Thyroid gland (tissue), 4 donors: Measurements from ENCODE around the gene FBRSL1. TPM values are rescaled to one million over a fixed set of nuclear protein-coding genes. Genes with fewer than 3 reads are reported as not detected.

ENCODE experiments used
- DNase-seq, 2 donors: peaks; one replicate each; pipeline ENCODE4 v3.0.0-alpha.2; 2019
- H3K27ac ChIP-seq, 3 donors: fragments of 200-600 bp; sonication (generic); 1 replicate in 2 of 3; 2 replicates in 1 of 3; pipeline ENCODE4 v1.5.1; 2016 to 2019; ENCODE audit warnings: mild to moderate bottlenecking in 1 of 3, moderate library complexity in 1 of 3
- H3K27me3 ChIP-seq: fragments of 200-600 bp; sonication (generic); one replicate; pipeline ENCODE4 v1.5.1; 2019
- H3K36me3 ChIP-seq, 2 donors: fragments of 200-600 bp; sonication (generic); one replicate each; pipeline ENCODE4 v1.5.1; 2016 to 2019
- H3K4me1 ChIP-seq, 2 donors: fragments of 200-600 bp; sonication (generic); one replicate each; pipeline ENCODE4 v1.5.1; 2017 to 2019
- H3K4me3 ChIP-seq, 3 donors: fragments of 200-600 bp; sonication (generic); replicated peaks in 1 of 3; 1 replicate in 2 of 3; 2 replicates in 1 of 3; pipeline ENCODE4 v1.5.1; 2016; ENCODE audit warnings: mild to moderate bottlenecking in 1 of 3
- H3K9me3 ChIP-seq: fragments of 200-600 bp; sonication (generic); one replicate; pipeline ENCODE4 v1.5.1; 2017
- POLR2A ChIP-seq, 2 donors: fragments of 450-650 bp; IDR thresholded peaks; one replicate each; pipeline ENCODE4 v1.6.1; 2017; ENCODE audit warnings: antibody characterized with exemption in 2 of 2, mild to moderate bottlenecking in 2 of 2, moderate library complexity in 1 of 2
- WGBS, 2 donors: methylation state at CpG; one replicate each; pipeline ENCODE4 v1.1.5; 2017; 5-methylcytosine and 5-hydroxymethylcytosine counted together
- intact Hi-C: fragments of 100-400 bp; cut with DNase I; formaldehyde crosslinking; loops from one replicate; pipeline ENCODE4 v1.15.1; 2023
- total RNA-seq, 4 donors: library from RNA; depleted of rRNA; stranded (reverse); fragments of >200 nt; gene quantifications; one replicate each; pipeline ENCODE4 v1.2.3, GENCODE V29; 2016
- TF ChIP-seq, protein P1 (sequence below), 6 experiments: fragments of 200-600 bp in 3 of 6; fragments of 450-650 bp in 3 of 6; sonication (generic) in 3 of 6; IDR thresholded peaks; one replicate each; pipeline ENCODE4 v1.5.1; 2016 to 2019; ENCODE audit warnings: antibody characterized with exemption in 6 of 6, mild to moderate bottlenecking in 2 of 6, inconsistent platforms in 1 of 6, moderate library complexity in 1 of 6

FBRSL1 gene
- total RNA-seq, 4 donors from 2014 or later, result 9.2 to 19.7 (median 12.0) TPM

DNA sequence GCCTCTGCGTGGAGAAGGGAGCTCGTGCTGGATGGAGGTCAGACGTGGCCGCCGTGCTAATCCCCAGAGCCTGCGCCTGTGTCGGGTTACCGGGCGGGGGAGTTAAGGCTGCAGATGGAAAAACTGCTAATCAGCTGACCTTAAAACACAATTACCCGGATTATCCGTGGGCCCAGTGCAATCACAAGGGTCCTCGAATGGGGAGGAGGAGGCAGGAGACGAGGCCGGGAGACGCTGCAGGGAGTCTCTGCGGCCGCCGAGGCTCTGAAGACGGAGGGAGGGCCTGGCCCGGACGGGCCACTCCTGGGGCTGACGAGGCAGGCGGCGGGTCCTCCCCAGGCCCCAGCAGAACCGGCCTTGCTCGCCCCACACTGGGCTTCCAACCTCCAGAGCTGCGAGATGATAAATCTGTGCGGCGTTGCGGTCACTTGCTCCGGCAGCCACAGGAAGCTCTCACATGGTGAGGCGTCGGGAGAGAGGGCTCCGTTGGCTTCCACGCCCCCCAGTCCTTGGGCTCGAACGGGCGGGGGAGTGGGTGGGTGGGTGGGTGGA, 32.9 kb upstream of the FBRSL1 start:
- 58 to 74% methylated on average over 28 to 30 of the region's 38 CpGs for WGBS, 2 donors
- H3K27ac ChIP-seq, result no peak overlapping the region
- H3K4me3 ChIP-seq, result no peak overlapping the region
- no peaks in the 10 kb centered on the region for H3K27me3 ChIP-seq
- H3K4me1 ChIP-seq, result no peaks in the 10 kb centered on the region
- no peaks in the 10 kb centered on the region for H3K9me3 ChIP-seq
- no peak for TF ChIP-seq POLR2A (IDR thresholded peaks at IDR 0.05)
- TF ChIP-seq, protein P1, sequence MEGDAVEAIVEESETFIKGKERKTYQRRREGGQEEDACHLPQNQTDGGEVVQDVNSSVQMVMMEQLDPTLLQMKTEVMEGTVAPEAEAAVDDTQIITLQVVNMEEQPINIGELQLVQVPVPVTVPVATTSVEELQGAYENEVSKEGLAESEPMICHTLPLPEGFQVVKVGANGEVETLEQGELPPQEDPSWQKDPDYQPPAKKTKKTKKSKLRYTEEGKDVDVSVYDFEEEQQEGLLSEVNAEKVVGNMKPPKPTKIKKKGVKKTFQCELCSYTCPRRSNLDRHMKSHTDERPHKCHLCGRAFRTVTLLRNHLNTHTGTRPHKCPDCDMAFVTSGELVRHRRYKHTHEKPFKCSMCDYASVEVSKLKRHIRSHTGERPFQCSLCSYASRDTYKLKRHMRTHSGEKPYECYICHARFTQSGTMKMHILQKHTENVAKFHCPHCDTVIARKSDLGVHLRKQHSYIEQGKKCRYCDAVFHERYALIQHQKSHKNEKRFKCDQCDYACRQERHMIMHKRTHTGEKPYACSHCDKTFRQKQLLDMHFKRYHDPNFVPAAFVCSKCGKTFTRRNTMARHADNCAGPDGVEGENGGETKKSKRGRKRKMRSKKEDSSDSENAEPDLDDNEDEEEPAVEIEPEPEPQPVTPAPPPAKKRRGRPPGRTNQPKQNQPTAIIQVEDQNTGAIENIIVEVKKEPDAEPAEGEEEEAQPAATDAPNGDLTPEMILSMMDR (IDR thresholded peaks at IDR 0.05), result no peak
- intact Hi-C loops, result no loop called here
- H3K36me3 ChIP-seq, result no peaks in the 10 kb centered on the region
- no peak for DNase-seq

DNA sequence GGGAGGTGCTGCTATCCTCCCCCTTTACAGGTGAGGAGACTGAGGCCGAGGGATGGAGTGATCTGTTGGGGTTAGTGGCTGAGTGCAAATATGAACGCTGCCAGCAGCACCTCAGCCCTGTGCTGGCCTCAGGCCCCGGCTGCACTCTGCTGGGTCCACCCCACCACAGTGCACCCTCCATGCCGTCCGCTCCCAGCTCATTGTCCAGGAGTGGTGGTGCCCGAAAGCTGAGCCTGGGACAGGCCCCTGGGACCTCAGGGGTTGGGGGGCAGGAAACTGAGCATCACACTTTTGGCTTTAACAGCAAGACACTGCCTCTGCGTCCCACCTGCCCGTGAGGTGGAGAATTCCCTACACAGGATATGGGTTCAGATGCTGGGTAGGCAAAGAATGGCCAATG, 31.5 kb upstream of the FBRSL1 start:
- Histone ChIP-seq H3K27ac (no peak overlapping the region), H3K9me3 (no peaks in the 10 kb centered on the region), H3K27me3 (no peaks in the 10 kb centered on the region), H3K36me3 (no peaks in the 10 kb centered on the region), H3K4me3 (no peak overlapping the region), H3K4me1 (no peaks in the 10 kb centered on the region)
- DNase-seq, result no peak
- TF ChIP-seq, protein P1 (IDR thresholded peaks at IDR 0.05), result no peak
- no peak for TF ChIP-seq POLR2A (IDR thresholded peaks at IDR 0.05)
- intact Hi-C loops, result no loop called here
- WGBS, 2 donors, result 80 to 86% methylated on average over 5 to 8 of the region's 8 CpGs

GRCh38 chr12:132458846-132459641, 30.9 kb upstream of the FBRSL1 start:
- H3K9me3 ChIP-seq, result no peaks in the 10 kb centered on the region
- no peak for DNase-seq
- H3K4me3 ChIP-seq, result no peak overlapping the region
- H3K4me1 ChIP-seq, result no peaks in the 10 kb centered on the region
- no peaks in the 10 kb centered on the region for H3K36me3 ChIP-seq
- no peak for TF ChIP-seq POLR2A (IDR thresholded peaks at IDR 0.05)
- TF ChIP-seq, protein P1 (IDR thresholded peaks at IDR 0.05), result no peak
- H3K27ac ChIP-seq, result no peak overlapping the region
- WGBS, 2 donors, result 70 to 79% methylated on average over 26 to 27 of the region's 28 CpGs
- H3K27me3 ChIP-seq, result no peaks in the 10 kb centered on the region
- intact Hi-C loops, result no loop called here

DNA sequence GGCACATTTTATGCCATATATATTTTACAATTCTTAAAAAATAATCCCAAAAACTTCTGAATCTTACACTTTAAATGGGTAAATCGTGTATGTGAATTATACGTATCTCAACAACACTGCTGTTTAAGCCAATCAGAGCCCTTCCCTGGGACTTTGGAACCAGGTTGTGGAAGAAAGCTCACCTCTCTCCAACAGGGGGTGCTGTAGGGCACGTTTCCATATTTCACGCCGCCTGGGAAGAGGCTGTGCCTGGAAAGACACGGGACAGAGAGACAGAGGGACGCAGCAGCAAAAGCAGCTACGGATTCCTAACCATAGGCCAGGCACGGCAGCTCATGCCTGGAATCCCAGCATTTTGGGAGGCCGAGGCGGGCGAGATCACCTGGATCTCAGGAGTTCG, 29.4 kb upstream of the FBRSL1 start:
- TF ChIP-seq, protein P1 (IDR thresholded peaks at IDR 0.05), result no peak
- no peak for TF ChIP-seq POLR2A (IDR thresholded peaks at IDR 0.05)
- intact Hi-C loops, result no loop called here
- Histone ChIP-seq H3K9me3 (no peaks in the 10 kb centered on the region), H3K27me3 (no peaks in the 10 kb centered on the region), H3K27ac (no peak overlapping the region), H3K36me3 (no peaks in the 10 kb centered on the region), H3K4me1 (no peaks in the 10 kb centered on the region), H3K4me3 (no peak overlapping the region)
- DNase-seq, result no peak
- 76 to 78% methylated on average over 13 of the region's 13 CpGs for WGBS, 2 donors

DNA sequence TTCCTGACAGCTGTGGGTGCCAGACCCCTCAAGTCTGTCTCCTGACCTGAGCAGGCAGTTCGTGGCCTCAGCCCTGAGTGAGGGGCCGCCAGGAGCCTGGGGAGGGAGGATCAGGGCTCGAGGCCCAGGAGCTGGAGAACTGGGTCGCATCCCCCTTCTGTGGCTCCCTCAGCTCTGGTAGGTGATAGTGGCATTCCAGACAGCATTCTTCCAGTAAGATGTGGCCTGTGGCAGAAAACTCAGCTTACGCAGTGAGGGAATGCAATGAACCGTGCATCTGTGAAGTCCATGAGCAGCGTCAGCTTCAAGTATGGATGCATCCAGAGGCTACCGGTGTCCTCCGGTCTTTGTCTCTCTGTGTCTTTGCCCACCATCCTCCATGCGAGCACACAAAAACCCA, 28.4 kb upstream of the FBRSL1 start:
- Histone ChIP-seq H3K36me3 (no peaks in the 10 kb centered on the region), H3K27ac (no peak overlapping the region), H3K4me3 (no peak overlapping the region), H3K9me3 (no peaks in the 10 kb centered on the region), H3K4me1 (no peaks in the 10 kb centered on the region), H3K27me3 (no peaks in the 10 kb centered on the region)
- DNase-seq, result no peak
- TF ChIP-seq, protein P1 (IDR thresholded peaks at IDR 0.05), result no peak
- no peak for TF ChIP-seq POLR2A (IDR thresholded peaks at IDR 0.05)
- intact Hi-C loops, result no loop called here
- 67 to 72% methylated on average over 10 of the region's 10 CpGs for WGBS, 2 donors
